Loucy (cell line): Measurements from ENCODE around the gene CDH5.

Source experiments
- H2AFZ ChIP-seq: fragments of 200-600 bp; sonication (generic); 2 replicates; pipeline ENCODE4 v1.6.0; 2016; ENCODE audit warnings: antibody characterized with exemption, mild to moderate bottlenecking, low read length, moderate library complexity
- H3F3A ChIP-seq: fragments of 200-600 bp; 2 replicates; pipeline ENCODE4 v1.6.0; 2016; ENCODE audit warnings: antibody characterized with exemption, low read depth, mild to moderate bottlenecking
- H3K27me3 ChIP-seq: fragments of 200-600 bp; sonication (generic); 2 replicates; pipeline ENCODE4 v1.6.1; 2014; ENCODE audit warnings: low read length, mild to moderate bottlenecking; ENCODE audit not compliant: insufficient read depth, poor library complexity, severe bottlenecking
- H3K36me3 ChIP-seq: fragments of 200-600 bp; sonication (generic); 2 replicates; pipeline ENCODE4 v1.6.1; 2016; ENCODE audit warnings: low read length; ENCODE audit not compliant: insufficient read depth
- H3K4me1 ChIP-seq: fragments of 200-600 bp; sonication (generic); 2 replicates; pipeline ENCODE4 v1.5.1; 2014; ENCODE audit warnings: low read length, mild to moderate bottlenecking; ENCODE audit not compliant: insufficient read depth, poor library complexity, severe bottlenecking
- H3K4me2 ChIP-seq: fragments of 200-600 bp; sonication (generic); 2 replicates; pipeline ENCODE4 v1.6.0; 2014; ENCODE audit warnings: antibody characterized with exemption, low read length, low read depth, mild to moderate bottlenecking; ENCODE audit not compliant: poor library complexity, severe bottlenecking
- H3K4me3 ChIP-seq: fragments of 200-600 bp; sonication (generic); 2 replicates; pipeline ENCODE4 v1.5.1; 2014; ENCODE audit warnings: low read length, mild to moderate bottlenecking, mixed read lengths; ENCODE audit not compliant: poor library complexity, severe bottlenecking
- H3K79me2 ChIP-seq: fragments of 200-600 bp; sonication (generic); 2 replicates; pipeline ENCODE4 v1.6.1; 2014; ENCODE audit warnings: low read length; ENCODE audit not compliant: insufficient read depth
- H3K9ac ChIP-seq: fragments of 200-600 bp; sonication (generic); 2 replicates; pipeline ENCODE4 v1.6.0; 2014; ENCODE audit warnings: mild to moderate bottlenecking, low read depth, low read length, moderate library complexity; ENCODE audit not compliant: poor library complexity, severe bottlenecking
- H3K9me2 ChIP-seq: fragments of 200-600 bp; sonication (generic); replicated peaks from 2 replicates; pipeline ENCODE4 v1.6.1; 2016; ENCODE audit warnings: low read depth, low read length, mixed read lengths
- H3K9me3 ChIP-seq: fragments of 200-600 bp; sonication (generic); 2 replicates; pipeline ENCODE4 v1.6.1; 2014; ENCODE audit warnings: mild to moderate bottlenecking, antibody characterized with exemption, low read length, low read depth; ENCODE audit not compliant: insufficient read depth
- H4K20me1 ChIP-seq: fragments of 200-600 bp; sonication (generic); 2 replicates; pipeline ENCODE4 v1.6.0; 2014; ENCODE audit warnings: antibody characterized with exemption, low read length, mild to moderate bottlenecking; ENCODE audit not compliant: insufficient read depth, poor library complexity, severe bottlenecking
- CTCF ChIP-seq: fragments of 200-600 bp; sonication (generic); conservative IDR thresholded peaks from 2 replicates; pipeline ENCODE4 v1.5.1; 2014; ENCODE audit warnings: mild to moderate bottlenecking, antibody characterized with exemption, low read length
- EZH2phosphoT487 ChIP-seq: fragments of 200-600 bp; IDR thresholded peaks from 2 replicates; pipeline ENCODE4 v1.6.1; 2018; ENCODE audit warnings: antibody characterized with exemption, mild to moderate bottlenecking, moderate library complexity, borderline replicate concordance

Gene CDH5

DNA sequence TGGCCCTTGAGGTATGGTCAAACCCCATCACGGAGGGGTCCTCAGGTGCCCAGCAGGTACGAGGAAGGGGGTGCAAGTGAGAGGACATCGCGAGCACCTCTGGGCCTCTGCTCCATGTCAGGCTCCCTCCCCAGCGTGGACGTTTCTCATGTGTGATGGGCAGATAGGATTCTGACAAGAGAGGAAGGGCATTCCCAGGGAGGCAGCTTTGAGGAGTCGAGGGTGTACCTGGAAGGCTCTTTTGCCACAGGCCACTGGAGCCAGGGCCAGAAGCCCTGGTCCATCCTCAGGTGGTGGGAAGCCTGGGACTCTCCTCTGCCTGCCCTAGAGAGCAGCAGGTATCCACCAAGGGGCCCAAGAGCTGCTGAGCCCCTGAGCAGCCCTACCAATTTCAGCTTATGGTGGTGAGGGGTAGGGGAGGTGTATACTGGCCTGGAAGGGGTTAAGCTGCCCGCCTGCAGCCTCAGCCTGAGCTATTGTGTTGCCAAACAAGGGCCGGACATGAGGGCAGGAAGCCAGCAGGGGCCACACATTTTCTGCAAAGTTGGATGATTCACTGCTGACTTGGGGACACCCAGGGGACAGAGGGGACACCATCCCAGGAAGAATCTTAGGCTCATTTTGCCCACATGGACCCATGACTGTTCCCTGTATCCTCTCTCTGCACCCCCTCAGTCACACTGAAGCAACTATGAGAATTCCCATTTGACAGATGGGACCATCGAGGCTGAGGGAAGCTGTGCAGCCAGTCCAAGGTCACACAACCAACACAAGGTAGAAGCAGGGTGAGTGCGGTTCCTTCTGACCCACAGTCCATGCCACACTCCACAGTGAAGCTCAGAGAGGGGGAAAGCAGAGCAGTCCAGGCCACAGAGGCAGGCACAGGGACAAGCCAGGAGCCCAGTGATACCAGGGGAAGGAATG, 1.7 kb downstream of the CDH5 start:
- H3K27me3 ChIP-seq: no peaks in the 10 kb centered on the region
- no peaks in the 10 kb centered on the region for H3K79me2 ChIP-seq
- TF ChIP-seq CTCF (no peak), EZH2phosphoT487 (no peak)
- no peak overlapping the region for H2AFZ ChIP-seq
- H3K36me3 ChIP-seq: no peaks in the 10 kb centered on the region
- no peaks in the 10 kb centered on the region for H4K20me1 ChIP-seq
- no peak overlapping the region for H3K4me3 ChIP-seq
- H3K9me3 ChIP-seq: no peaks in the 10 kb centered on the region
- no peaks in the 10 kb centered on the region for H3K9me2 ChIP-seq
- H3K9ac ChIP-seq: no peak overlapping the region
- H3F3A ChIP-seq: no peaks in the 10 kb centered on the region
- H3K4me1 ChIP-seq: peaks cover 4% of the 10 kb centered on the region
- no peak overlapping the region for H3K4me2 ChIP-seq

GRCh38 chr16:66369055-66369592, 2.6 kb downstream of the CDH5 start:
- H3K9me2 ChIP-seq: no peaks in the 10 kb centered on the region
- H3K4me3 ChIP-seq: no peak overlapping the region

More at GRCh38 chr16:66369055-66369592, 2.6 kb downstream of the CDH5 start:
- Histone ChIP-seq H3K9me3 (no peaks in the 10 kb centered on the region), H3K79me2 (no peaks in the 10 kb centered on the region), H4K20me1 (no peaks in the 10 kb centered on the region), H2AFZ (0 out of 2 replicates have a peak overlapping the region, but pooled peaks have one; percentile 28), H3K9ac (no peak overlapping the region), H3K4me2 (no peak overlapping the region), H3K36me3 (no peaks in the 10 kb centered on the region), H3K4me1 (peaks cover 2% of the 10 kb centered on the region), H3F3A (no peaks in the 10 kb centered on the region), H3K27me3 (no peaks in the 10 kb centered on the region)
- TF ChIP-seq EZH2phosphoT487 (no peak), CTCF (no peak)
